NCI-H146 treated with DMSO at 0.1 percent for 48 hours (cell line): ENCODE results near the gene AEBP2.
"Not testable (repeated sequence)": the region's sequence is repeated elsewhere in the genome, so short reads cannot be mapped to it uniquely, and the experiment has no call there.

Experiments used
- DNase-seq: peaks from one replicate; lab custom pipeline; 2025; ENCODE audit not compliant: unreplicated experiment; lab: John Stamatoyannopoulos, UW

Gene AEBP2

DNA sequence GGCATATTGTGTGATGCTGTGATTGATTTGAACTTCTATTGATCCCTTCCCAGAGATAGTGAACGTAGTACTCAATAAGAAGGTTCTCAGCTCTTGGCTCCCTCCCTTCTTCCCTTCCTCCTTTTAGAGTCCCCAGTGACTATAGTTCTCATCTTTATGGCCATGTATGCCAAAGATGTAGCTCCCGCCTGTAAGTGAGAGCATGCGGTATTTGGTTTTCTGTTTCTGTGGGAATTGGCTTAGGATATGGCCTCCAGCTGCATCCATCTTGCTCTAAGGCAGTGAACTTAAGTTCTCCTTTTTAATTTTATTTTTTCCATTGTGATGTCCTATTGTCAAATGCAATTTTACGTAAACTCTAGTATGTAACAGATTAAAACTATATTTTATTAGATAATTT is 109.5 kb downstream of the AEBP2 start:
- DNase-seq, result no peak

DNA sequence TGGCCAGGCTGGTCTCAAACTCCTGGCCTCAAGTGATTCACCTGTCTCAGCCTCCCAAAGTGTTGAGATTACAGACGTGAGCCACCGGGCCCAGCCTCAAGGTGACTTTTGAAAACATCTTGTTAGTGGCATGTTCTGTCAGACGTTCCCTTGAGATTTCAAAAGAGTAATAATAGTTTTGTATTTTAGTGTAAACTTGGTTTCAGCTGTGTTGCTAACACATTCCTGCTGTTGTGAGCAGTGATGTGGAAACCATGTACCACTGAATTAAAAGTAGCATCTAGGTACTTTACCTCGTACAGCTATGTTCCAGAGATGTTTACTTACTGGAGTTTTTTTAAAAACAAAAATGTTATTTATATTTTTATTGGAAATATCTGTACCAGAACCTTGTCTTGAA is 111.3 kb downstream of the AEBP2 start:
- DNase-seq, result no peak

DNA sequence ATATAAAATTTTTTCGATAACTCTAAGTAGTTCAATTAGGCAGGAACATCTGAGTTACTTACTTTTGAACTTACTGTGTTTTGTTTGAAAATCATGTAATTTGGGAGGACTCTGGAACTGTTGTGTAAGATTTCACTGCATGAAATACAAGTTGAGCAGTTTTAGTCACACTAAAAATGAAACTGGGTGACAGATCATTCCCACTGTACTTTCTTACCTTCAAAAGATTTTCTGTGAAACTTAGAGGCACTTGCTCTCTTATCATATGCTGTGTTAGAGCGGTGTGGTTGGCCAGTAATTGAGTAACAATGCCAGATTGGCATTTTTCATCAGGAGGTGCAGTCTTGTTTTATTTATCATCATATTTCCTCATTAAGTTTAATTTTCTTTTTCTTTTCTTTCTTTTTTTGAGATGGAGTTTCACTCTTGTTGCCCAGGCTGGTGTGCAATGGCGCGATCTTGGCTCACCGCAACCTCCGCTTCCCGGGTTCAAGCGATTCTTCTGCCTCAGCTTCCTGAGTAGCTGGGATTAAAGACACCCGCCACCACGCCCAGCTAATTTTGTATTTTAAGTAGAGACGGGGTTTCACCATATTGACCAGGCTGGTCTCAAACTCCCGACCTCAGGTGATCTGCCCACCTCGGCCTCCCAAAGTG is 113.3 kb downstream of the AEBP2 start:
- DNase-seq, result not testable (repeated sequence)

DNA sequence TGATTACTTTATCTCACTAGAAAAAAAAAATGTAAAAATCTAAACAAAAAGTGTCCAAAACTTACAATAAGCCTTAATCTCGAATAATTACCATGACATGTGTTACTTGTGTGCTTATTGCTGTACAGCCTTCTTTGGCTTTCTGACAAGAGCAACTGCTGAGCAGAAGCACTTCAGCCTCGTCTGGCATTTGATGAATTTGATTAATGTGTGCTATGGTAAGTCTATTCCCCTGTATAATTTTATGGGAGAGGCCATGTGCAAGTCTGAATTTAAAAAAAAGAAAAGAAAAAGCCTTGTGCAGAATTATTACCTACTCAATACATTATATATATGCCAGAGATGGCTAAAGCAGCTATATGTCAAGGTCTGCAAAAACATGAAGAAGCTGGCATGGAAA is 113.9 kb downstream of the AEBP2 start:
- DNase-seq, result no peak

DNA sequence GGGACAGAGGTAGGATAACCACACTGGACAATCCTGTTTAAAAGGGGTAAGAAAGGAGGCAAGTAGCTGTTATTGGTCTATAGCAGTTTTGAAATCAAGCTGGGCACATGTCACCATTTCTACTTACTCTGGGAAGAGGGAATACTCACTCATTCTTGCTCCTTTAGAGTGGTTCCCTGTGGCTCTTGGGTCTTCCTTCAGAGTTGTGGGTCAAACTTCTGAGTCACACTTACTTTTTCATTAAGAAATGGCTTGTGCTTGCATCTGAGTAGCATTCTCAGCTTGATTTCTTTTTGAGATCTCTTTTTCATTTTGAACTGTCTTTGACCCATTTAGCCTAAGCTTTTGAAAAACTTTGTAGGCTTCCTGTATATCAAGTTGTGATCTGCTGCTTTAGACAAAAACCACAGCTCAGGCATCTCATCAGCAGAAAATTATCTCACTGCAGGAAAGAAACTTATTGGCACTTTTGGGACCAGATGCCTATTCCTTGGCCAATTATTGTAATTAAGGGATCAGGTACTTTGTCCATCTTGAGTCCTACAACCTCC is 122.2 kb downstream of the AEBP2 start:
- DNase-seq, result no peak
